ENCODE results near the gene BBS9. TPM values are rescaled to one million over a fixed set of nuclear protein-coding genes. Genes with fewer than 3 reads are reported as not detected.
"Not testable (repeated sequence)": the region's sequence is repeated elsewhere in the genome, so short reads cannot be mapped to it uniquely, and the experiment has no call there.

BBS9 gene
- total RNA-seq, 1 donor from 2014 or later, result 4.2 TPM

DNA sequence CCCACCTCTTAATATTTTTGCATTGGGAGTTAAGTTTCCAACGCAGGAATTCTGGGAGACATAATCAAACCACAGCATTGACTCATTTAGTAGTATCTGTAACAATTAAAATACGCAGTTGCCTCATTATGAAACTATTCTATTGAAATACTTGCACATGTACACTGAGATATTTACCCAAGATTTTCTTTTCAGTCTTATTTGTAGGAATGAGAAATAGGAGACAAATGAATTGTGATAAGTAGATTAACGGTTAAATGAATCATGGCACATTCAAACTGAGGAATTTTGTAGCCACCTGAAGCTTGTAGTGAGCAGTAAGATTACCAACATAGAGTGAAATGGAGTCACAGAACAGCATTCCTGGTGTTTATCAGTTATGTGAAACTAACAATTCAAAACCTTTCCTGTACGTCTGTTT is 38.2 kb upstream of the BBS9 start:
- FAIRE-seq, result no peak
- Histone ChIP-seq H3K27me3 (ENCODE audit: control insufficient read depth, insufficient read depth, low read length) (no peaks in the 10 kb centered on the region), H3K36me3 (ENCODE audit: control insufficient read depth, insufficient read depth, low read length) (peaks cover 2% of the 10 kb centered on the region)

DNA sequence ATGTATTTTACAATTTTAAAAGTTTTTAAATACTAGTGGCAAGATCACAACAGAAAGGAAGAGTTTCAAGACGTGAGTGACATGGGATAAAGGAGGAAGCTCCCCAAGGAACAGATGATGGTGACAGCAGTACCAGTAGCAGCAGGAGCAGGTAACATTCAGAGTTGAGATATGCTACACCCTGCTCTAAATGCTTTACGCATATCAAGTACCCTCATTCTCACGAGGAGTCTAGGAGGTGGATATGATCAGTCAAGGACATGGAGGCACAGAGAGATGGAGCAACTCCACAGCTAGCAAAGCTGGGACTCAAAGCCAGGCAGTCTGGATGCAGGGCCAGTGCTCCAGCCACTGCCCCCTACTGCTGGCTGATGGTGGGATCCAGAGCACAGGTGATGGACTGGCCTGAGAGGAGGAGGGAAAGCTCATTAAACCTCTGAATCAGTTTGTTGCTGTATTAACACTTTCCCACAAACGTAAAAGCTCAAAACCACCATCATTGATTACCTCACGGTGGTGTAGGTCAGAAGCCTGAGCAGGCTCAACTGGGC is 37.6 kb upstream of the BBS9 start:
- TF ChIP-seq CTCF (IDR thresholded peaks at IDR 0.05; ENCODE audit: insufficient read depth, low read length, severe bottlenecking), result no peak
- FAIRE-seq (no peak), DNase-seq (ENCODE audit: low read depth) (no peak)
- no peaks in the 10 kb centered on the region for H3K27me3 ChIP-seq (ENCODE audit: control insufficient read depth, insufficient read depth, low read length)
- H3K4me3 ChIP-seq (ENCODE audit: low read depth, low read length), result no peak overlapping the region
- H3K36me3 ChIP-seq (ENCODE audit: control insufficient read depth, insufficient read depth, low read length), result peaks cover 4% of the 10 kb centered on the region

More for the DNA sequence above, 38.2 kb upstream of the BBS9 start:
- no peak for TF ChIP-seq CTCF (IDR thresholded peaks at IDR 0.05; ENCODE audit: insufficient read depth, low read length, severe bottlenecking)
- no peak overlapping the region for H3K4me3 ChIP-seq (ENCODE audit: low read depth, low read length)
- DNase-seq (ENCODE audit: low read depth), result peak; percentile 91

DNA sequence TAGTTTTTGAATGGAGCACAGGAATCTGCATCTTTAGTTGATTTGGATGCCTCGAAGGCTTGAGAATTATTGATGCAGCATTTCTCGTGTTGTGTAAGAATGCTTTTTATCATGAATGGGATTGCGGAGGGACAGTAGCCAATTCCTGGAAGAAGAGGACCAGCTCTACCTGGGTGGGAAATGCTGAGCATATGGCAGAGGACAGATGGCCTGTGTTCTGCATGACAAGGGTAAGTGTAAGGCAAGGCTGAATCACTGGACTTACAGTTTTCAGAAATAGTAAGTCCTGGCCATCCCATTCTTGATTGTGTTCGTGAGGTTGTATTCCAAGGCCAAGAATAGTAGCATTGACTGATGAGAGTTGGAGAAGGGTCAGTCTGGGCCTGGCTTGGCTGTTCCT is 36.1 kb upstream of the BBS9 start:
- TF ChIP-seq CTCF (IDR thresholded peaks at IDR 0.05; ENCODE audit: insufficient read depth, low read length, severe bottlenecking), result no peak
- peak; percentile 40 for FAIRE-seq
- DNase-seq (ENCODE audit: low read depth), result no peak
- Histone ChIP-seq H3K27me3 (ENCODE audit: control insufficient read depth, insufficient read depth, low read length) (no peaks in the 10 kb centered on the region), H3K36me3 (ENCODE audit: control insufficient read depth, insufficient read depth, low read length) (peaks cover 7% of the 10 kb centered on the region), H3K4me3 (ENCODE audit: low read depth, low read length) (no peak overlapping the region)

DNA sequence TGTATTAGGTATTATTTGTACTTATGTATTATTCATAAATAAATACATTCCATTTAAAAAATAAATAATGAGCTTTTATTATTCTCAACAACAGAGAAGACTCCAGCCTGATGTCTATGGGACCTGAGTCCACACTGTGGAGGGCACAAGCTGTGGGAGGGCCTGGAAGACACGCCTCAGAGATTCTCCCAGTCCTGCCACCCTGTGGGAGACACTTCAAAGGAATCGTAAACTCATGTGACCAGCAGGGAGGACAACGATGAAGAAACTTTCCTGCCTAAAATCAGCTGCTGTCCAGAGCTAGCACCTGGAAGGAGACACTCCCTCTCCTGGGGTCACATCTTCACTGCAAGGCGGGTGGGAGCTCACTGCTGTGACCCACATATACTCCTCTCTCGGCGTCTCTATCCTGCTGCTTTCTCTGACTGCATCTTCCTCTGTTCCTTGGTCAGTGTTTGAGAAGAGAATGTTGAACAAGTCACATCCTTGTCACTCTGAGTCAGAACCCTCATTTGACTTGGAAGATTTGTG is 34.6 kb upstream of the BBS9 start:
- not testable (repeated sequence) for H3K27me3 ChIP-seq (ENCODE audit: control insufficient read depth, insufficient read depth, low read length); DNase-seq (ENCODE audit: low read depth); H3K4me3 ChIP-seq (ENCODE audit: low read depth, low read length); H3K36me3 ChIP-seq (ENCODE audit: control insufficient read depth, insufficient read depth, low read length)
- peak; percentile 93 for FAIRE-seq

DNA sequence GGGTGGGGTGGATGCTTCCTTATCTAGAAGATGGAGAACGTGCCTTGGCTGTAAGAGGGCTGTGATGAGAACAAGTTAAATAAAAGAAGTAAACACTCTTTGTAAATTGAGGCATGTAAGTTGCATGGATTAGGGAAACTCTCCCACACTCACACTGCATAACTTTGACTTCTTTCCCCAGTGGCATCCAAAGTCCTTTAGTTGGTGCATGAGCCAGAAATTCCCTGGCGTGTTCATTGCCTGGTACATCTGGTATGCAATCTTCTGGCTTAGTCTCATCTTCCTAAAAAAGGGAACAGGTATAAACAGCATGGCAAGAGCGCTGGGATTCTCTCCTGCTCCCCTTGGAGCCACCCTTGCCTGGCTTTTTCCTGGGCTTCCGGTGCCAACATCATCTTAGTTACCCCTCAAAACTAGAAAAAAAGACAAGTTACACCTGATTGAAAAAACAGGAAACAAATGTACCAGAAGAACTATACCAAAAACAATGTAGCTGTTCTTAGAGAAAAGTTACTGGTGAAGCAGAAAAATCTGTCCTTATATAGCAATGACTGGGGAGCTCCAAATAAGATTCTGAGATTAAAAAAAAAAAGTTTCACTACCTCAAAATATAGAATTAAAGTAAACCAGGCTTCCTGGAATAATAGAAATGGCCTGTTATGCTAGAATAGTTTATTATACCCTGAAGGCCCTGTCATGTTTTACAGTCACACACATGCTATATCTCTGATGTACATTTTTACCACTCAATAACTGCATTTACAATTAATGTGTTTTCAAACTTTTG is 30.0 kb upstream of the BBS9 start:
- no peak for TF ChIP-seq CTCF (IDR thresholded peaks at IDR 0.05; ENCODE audit: insufficient read depth, low read length, severe bottlenecking)
- no peak for DNase-seq (ENCODE audit: low read depth)
- no peak for FAIRE-seq
- Histone ChIP-seq H3K36me3 (ENCODE audit: control insufficient read depth, insufficient read depth, low read length) (peaks cover 18% of the 10 kb centered on the region), H3K4me3 (ENCODE audit: low read depth, low read length) (no peak overlapping the region), H3K27me3 (ENCODE audit: control insufficient read depth, insufficient read depth, low read length) (no peaks in the 10 kb centered on the region)

- TF ChIP-seq CTCF (IDR thresholded peaks at IDR 0.05; ENCODE audit: insufficient read depth, low read length, severe bottlenecking), result no peak
- Histone ChIP-seq H3K4me3 (ENCODE audit: low read depth, low read length) (no peak overlapping the region), H3K27me3 (ENCODE audit: control insufficient read depth, insufficient read depth, low read length) (no peaks in the 10 kb centered on the region), H3K36me3 (ENCODE audit: control insufficient read depth, insufficient read depth, low read length) (peaks cover 18% of the 10 kb centered on the region)
- DNase-seq (ENCODE audit: low read depth) (no peak), FAIRE-seq (no peak)
These were observed 28.6 kb upstream of the BBS9 start for GRCh38 chr7:33100770-33101169.

Data from bronchial epithelial cell (primary cell).